Glomerular endothelial cell (primary cell): Measurements from ENCODE around the gene ENHO. TPM values are rescaled to one million over a fixed set of nuclear protein-coding genes. Genes with fewer than 3 reads are reported as not detected.

Source experiments
- DNase-seq: peaks from one replicate; pipeline ENCODE4 v3.0.0-alpha.2; 2011; ENCODE audit warnings: low read depth, low spot score; ENCODE audit errors: extremely low read depth
- total RNA-seq: library from RNA; depleted of rRNA; stranded (reverse); fragments of >200 nt; gene quantifications from 2 replicates; pipeline ENCODE4 v1.2.3, GENCODE V29; 2015

ENHO gene
- total RNA-seq, 1 donor from 2014 or later: not detected

DNA sequence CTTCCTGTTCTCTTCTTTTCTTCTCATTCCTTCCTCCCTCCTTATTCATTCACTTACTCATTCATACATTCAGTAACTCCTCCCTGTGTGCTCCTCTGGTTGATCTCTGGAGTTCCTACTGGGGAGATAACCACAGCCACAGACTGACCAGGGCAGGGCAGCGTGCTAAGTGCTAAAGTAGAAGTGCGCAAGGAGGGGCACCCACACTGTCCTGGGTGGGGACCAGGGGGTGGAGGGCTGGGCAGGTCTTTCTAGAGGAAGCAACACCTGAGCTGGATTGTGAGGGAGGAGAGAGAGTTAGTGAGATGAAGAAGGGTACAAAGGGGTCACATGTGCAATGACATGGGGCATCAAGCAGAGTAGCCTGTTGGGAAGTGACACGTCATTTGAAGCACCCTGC lies 13.8 kb downstream of the ENHO start:
- no peak for DNase-seq

DNA sequence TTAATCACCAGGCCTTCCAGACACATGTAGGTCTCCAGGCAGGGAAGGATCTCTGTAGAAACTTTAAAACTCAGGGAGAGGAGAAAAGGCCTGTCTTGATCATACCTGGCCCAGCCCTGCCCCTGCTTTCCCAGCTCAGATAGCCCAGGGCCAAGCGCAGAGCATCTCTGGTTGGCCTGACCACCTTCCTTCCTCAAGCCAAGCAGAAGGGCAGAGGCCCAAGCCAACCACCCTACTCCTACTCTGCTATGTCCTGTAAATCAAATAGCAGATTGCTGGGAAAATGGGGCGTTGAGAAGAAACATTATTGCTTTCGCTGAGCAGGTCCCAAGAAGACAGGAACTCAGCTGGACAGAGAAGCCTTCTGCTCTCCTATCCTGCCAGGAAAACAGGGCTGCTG lies 14.3 kb downstream of the ENHO start:
- DNase-seq: no peak

DNA sequence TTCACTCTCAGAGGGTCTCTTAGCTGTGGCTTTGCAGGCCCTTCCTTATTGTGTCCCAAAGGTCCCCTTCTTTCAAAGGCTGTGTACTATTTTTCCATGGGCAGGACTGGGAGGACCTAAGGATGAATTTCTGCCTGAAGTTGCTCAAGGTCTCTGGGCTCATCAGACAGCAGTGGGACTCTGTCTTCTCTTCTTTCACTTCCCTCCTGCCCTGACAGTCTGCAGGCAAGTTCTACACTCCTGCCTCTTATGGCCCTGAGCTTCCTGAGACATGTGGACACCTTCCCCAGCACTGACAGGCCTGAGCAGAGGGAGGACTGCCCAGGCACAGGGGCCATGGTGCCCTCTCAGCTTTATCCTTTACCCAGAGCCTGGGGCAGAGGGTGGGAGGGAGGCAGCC lies 14.8 kb downstream of the ENHO start:
- no peak for DNase-seq

DNA sequence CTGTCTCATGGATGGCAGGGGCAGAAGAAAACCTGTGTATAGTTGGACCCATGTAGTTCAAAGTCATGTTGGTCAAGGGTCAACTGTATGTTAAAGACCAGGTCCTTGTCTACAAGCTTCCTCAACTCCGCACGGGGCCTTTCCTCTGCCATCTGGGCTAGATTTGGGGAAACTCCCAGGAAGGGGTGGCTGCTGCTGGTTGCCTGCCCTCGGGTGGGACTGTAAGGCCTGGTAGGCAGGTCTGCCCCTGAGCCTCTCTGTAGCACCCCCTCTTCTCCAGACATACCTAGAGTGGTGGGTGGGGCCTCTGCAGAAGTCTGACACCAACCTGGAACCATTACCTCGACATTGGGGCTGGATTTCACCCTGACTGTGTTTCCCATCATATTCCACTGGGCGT lies 15.2 kb downstream of the ENHO start:
- no peak for DNase-seq

DNA sequence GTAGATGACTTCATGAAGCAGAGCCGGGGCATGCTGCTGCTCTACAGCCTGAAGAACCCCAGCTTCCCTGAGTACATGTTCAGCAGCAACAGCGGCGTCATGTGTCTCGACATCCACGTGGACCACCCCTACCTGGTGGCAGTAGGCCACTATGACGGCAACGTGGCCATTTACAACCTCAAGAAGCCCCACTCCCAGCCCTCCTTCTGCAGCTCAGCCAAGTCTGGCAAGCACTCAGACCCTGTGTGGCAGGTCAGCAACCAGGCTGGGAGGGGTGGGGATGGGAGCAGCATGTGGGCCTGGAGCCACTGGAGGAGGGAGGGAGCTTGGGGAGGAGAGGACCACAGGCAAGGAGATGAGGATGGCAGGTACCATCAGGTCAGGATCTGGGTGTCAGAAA lies 16.2 kb downstream of the ENHO start:
- DNase-seq: no peak

DNA sequence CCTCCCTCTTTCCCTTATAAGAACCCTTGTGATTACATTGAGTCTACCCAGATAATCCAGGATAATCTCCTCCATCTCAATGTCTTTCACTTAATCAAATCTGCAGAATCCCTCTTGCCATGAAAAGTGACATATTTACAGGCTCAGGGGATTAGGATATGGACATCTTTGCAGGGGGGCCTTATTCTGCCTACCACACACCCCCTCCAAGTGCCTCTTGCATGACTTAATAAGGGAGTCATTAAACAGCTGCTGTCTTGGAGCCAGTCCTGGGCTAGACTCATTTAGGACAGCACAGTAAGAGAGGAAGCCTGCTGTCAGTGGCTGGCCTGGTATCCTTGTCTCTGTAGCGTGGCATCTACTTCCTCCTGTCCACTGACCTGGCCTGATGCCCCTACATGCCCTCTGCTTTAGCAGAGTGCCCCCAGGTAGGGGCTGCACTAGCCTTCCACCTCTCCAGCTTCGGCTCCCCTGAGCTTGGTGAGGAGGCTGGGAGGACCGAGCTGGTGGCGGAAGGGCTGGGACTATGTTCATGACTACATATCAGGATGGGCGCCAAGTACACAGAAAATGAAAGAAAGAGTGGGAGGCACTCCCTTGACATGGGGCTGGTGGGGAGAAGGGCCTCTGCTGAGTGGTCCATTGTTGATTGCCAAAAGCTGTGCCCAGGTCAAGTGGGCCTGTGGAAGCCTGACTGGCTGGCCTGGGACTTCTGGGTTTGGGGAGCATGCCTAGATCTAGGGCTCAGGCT lies 17.2 kb downstream of the ENHO start:
- DNase-seq: no peak

DNA sequence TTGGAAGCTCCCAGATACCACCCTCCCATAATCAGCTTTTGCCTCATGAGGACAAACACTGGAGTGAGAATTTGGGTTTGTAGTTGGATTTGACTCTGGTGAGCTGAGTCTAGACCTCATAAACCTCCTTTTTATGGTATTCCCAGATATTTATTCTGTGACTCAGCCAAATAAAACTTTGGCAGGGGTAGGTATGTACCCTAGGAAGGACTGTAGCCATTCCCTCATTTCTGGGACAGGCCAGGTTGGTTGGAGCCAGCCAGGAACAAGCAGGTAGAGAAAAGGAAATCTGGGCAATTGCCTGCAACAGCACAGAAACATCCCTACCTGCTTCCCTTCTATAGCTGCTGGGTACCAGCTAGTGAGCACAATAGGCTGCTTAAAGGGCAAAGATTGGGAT lies 19.4 kb downstream of the ENHO start:
- DNase-seq: no peak

DNA sequence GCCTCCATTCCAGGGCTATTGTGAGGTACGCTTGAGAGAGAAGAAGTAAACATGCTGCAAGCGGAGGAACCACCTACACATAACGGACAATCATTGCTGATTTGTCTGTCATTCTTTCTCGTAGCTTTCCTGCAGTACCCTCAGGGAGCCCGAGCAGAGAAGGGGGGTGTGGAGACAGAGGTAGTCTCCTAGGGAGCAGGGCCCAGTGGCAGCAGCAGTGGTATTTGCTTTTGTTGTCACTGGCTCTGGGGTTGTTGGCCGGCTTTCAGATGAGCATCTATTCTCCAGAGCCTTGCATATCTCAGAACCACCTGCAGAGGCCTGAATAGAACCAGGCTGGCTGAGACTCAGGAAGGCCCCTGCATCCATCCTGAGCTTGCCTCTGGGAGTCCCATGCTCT lies 19.9 kb downstream of the ENHO start:
- DNase-seq: no peak

DNA sequence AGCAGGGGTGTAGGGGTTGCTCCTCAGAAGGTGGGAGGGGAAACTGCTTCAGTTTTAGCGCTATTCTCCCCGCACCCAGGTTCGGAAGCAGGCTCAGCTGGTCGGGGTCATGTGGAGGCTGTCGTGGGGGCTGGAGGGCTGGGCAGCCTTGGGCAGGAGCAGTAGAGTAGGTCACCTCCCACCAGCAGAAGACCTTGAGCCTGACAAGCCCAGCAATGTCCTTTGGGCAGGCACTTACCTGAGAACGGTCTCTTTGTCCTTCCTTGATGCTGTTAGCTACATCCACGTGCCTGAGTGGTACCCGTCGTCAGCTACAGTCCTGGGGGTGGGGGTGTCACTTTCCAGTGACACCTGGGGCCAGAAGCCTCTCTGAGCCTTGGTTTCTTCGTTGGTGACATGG lies 20.3 kb downstream of the ENHO start:
- no peak for DNase-seq

DNA sequence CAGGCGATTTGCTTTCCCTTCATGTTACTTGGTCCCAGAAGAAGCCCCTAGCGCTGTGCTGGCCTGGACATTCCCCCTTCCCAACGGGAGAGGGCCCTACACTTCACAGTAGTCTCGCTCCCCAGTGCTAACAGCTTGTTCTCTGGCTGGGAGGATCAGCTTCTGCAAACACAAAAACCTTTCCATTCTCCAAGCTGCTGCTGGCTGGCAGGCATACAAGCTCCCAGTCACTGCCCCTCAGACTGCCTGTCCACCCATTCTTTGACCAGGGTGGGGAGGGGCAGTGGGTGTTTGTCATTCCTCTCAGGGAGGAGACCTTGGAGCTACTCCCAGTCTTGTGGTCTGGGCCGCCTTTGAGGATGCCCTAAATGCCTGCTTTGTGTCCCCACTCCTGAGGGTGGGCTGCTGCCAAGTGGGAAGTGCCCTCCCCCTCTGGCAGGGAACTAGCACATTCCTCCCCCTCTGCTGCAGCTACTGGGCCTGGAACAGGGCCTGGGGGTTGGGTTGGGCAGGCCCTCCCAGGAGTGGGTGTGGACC lies 20.8 kb downstream of the ENHO start:
- DNase-seq: no peak

DNA sequence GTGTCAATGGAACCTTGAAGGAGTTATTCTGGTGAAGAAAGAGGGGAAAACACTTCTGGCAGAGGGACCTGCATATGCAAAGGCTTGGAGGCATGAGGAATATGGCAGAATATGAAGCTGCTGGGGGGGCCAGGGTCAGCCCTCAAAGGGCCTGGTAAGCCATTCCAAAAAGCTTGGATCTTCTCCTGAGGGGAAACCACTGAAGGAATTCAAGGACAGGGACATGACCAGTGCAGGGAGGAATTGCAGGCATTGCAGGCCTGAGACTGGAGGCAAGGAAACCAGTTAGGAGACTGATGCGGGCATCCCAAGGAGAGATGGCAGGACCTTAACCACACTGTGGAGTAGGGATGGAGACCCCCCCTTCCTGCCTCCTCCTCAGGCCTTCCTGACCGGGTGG lies 21.4 kb downstream of the ENHO start:
- no peak for DNase-seq

DNA sequence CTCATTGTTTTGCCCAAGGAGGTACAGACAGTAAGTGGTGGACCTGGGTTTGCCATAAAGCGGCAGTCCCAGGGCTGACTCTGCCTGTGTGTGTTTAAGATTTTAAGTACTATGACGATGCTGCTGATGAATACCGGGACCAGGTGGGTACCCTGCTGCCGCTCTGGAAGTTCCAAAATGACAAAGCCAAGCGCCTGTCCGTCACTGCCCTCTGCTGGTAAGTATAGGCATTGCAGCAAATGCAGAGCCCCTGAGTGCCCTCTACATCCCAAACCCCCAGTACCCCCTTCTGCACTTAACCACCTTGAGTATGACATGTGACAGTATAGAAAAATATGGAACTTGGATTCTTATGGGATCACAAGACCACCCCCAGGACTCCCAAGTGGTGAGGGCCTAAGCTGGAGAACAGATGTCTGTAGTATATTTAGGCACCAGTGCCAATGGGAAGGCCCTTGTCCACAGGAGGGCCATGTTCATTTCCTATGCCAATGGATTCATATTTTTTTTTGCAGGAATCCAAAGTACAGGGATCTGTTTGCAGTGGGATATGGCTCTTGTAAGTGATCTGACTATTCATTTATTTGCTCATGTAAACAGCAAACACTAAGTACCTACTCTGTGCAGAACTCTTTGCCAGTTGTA lies 22.0 kb downstream of the ENHO start:
- no peak for DNase-seq

DNA sequence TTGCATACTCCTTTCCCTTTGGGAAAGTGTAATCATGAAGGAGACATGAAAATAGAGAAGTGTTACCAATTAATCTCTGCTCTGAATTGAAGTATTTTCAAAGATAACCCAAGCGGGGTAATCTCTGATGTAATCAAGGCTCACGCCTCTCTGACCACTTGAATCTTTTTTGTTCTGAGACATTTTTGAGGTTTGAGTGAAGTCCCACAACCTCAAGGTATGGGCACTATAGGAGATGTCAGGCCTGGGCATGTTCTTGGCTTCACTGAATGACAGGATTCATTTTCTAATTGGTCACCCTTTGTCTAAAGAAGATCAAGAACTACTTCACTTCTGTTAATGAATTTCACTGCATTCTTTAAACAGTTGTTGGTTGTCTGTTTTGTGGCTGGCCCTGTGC lies 23.7 kb downstream of the ENHO start:
- no peak for DNase-seq

DNA sequence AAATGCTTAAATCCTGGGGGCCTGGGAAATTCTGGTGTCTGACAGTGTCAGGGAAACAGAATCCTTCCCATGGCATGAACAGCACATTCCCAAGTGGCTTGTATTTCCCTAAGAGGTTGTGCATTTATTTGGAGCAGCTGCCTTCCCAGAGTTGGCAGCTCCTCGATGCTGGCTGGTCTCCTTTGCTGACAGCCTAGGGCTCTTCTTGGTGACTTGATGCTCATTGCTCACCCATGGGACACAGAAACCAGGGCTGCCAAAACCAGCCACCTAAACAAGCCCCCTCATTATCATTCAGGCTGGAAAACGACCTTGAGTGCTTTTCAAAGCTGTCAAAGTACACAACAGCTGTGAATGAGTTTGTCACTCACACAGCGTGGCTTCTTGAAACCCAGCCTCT lies 24.2 kb downstream of the ENHO start:
- no peak for DNase-seq

DNA sequence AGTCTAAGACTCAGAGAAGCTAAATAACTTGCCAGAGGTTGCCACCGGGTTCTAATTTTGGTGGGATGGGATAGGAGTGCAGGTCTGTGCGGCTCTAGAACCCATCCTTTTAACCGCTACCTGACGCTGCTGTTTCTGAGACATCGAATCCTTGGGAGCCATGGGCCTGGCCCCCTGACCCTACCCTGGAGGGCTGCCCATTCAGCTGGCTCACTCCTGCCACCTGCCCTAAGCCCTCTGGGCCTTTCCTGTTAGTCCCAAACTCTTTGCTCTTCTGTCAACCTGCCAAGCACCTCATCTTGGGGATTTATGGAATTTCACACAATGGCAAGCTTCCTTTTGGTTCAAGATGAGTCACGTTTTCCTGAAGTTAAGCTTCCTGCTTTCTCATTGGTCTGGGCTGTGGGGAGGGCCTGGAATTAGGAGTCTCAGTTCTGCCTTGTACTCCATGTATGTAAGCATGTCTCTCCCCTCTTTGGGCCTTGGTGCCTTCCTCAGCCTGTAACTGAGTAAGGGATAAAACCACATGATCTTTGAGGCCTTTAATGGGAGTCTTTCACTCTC lies 26.6 kb downstream of the ENHO start:
- peak; percentile 95 for DNase-seq

DNA sequence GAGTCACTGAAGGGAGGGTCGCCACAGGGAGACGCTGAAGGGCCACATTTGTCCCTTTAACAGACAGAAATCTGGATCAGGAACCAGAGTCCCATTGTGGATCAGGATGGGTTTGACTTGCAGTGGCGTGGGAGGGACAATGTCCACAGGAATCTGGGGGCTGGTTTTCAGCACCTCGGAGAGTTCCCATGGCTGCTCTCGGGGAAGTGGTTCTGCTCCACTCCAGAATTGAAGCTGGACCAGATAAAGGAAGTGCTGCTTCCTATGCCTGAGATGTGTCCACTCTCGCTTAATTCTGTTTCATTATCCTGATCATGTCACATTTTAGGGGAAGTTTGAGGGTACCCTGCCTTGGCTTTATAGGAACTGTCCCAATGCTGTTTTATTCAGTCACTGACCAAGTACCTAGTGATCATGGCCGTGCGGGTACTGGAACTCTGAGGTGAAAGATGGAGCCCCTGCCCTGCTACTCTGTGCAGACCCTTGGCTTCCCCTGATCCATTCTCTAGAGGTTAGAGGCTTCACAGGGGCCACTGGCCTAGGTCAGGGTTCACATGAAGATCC lies 28.7 kb downstream of the ENHO start:
- DNase-seq: no peak

DNA sequence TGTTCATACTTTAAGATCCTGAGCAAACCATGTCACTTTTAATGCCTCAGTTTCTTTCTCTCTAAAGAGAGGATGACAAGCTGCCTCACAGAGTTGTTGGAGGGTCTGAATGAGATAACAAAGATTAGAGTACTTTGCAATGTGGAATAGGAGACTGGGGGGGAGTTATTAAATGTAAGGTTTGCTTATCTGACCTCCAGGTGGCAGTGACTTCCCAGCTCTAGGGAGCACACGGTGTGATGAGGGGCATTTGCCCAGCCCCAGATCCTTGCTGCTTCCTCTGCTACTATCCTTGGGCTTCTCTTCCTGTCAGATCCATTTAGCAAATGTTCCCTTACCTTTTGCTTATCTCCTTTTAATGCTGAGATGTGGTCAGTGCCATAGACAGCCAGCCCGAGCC lies 30.7 kb downstream of the ENHO start:
- no peak for DNase-seq

DNA sequence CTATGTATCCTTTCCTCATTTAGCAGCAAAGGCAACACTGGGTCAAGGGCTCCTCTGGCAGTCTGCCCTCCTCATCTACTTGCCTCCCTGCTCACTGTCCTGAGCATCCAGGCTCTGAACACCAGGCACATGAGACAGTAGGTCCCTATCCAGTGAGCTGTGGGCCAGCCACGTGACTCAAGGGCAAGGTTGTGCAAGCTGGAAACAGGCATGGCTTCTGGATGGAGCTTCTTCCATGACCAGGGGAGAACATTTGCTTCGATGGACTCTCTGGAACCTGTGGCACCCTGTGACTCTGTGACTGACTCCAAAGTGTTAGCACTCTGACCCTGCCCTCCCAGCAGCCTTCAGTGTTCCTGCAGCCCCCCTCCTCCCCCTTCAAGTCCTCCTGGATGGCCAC lies 31.2 kb downstream of the ENHO start:
- DNase-seq: no peak

DNA sequence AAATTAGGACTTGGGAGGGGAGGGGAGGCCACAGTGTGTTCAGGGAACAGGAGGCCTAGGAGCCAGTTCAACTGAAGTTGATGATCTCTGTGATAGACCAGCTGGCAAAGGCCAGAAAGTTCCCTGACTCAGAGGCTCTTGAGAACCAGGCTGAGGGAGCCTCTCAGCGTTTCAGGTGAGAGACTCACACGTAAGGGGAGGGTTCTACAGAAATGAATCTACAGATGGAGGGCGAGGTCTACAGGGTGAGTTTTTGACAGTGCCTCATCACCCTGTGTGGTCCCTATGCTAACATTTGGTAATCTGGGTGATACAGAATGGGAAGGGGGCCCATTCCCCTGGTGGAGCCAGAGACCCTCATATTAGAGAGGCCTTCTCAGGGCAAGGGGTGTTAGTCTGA lies 32.0 kb downstream of the ENHO start:
- DNase-seq: no peak

DNA sequence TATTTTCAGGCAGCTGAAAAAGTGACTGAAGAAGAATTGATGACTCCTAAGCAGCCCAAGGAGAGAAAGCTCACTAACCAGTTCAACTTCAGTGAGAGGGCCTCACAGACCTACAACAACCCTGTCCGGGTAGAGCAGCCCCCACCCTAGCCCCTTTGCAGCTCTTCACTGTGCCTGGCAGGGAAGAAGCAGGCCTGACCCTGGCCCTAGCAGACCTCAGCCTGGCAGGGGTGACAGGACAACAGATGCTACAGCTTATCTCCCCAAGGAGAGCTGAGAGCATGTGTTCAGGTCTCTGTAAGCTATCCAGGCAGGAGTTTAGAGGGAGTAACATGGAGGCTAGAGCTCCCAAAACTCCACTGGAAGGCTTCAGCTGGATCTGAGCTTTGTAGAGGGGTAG lies 32.4 kb downstream of the ENHO start:
- DNase-seq: no peak

DNA sequence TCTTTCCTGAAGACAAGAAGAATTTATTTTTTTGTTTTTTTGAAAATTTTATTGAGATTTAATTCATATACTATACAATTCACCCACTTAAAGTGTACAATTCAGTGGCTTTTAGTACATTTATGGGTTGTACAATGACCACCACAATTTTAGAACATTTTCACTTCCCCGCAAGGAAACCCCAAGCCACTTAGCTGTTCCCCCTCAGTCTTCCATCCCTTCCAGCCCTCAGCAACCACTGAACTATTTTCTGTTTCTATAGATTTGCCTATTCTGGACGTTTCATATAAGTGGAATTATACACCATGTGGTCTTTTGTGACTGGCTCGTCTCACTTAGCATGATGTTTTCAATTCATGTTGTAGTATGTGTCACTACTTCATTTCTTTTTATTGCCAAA lies 36.2 kb downstream of the ENHO start:
- no peak for DNase-seq

DNA sequence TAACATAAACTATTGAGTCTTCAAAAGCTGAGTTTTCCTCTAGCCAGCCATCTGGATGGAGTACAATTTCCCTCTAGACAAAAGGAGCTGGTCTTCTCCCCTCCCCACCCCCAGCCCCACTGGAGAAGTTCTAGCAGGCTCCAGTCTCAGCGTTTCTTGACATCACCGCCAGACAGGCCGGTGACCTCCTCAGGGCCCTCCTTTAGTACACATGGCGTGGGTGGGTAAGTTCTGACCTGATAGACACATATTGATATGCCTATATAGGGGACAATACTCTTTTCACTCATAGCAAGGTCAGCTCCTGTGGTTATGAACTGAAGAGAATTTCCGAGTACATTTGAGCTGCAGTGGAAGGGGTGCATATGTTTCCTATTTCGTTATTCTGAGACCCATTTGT lies 37.0 kb downstream of the ENHO start:
- DNase-seq: no peak
